ENCODE measurements around the gene KRT35.
A peak's percentile ranks its signal among the peaks of the same experiment; 100 is the strongest.

The KRT35 gene

DNA sequence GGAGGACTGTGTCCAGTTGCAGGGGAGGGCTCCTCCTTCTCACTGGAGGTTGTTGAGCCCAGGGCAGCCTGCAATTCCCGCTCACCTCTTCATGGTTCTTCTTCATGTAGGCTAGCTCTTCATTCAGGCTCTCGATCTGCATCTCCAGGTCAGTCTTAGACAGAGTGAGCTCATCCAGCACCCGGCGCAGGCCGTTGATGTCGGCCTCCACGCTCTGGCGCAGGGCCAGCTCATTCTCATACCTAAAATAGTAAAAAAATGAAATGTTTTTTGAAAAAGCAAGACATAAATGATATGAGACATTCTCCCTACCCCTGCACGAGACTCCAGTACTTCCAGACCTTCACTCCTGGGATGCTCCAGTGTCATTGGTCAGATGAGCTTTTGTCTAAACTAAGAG is 22.3 kb upstream of the KRT35 start (continued):
- no peak for TF ChIP-seq ZNF510 (tag by site-specific recombination; IDR thresholded peaks at IDR 0.05; ENCODE audit: insufficient replicate concordance)
- TF ChIP-seq ZSCAN4 (tag by site-specific recombination; IDR thresholded peaks at IDR 0.05) = no peak
- TF ChIP-seq, protein P1, sequence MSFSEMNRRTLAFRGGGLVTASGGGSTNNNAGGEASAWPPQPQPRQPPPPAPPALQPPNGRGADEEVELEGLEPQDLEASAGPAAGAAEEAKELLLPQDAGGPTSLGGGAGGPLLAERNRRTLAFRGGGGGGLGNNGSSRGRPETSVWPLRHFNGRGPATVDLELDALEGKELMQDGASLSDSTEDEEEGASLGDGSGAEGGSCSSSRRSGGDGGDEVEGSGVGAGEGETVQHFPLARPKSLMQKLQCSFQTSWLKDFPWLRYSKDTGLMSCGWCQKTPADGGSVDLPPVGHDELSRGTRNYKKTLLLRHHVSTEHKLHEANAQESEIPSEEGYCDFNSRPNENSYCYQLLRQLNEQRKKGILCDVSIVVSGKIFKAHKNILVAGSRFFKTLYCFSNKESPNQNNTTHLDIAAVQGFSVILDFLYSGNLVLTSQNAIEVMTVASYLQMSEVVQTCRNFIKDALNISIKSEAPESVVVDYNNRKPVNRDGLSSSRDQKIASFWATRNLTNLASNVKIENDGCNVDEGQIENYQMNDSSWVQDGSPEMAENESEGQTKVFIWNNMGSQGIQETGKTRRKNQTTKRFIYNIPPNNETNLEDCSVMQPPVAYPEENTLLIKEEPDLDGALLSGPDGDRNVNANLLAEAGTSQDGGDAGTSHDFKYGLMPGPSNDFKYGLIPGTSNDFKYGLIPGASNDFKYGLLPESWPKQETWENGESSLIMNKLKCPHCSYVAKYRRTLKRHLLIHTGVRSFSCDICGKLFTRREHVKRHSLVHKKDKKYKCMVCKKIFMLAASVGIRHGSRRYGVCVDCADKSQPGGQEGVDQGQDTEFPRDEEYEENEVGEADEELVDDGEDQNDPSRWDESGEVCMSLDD (tag by site-specific recombination; IDR thresholded peaks at IDR 0.05) = no peak

DNA sequence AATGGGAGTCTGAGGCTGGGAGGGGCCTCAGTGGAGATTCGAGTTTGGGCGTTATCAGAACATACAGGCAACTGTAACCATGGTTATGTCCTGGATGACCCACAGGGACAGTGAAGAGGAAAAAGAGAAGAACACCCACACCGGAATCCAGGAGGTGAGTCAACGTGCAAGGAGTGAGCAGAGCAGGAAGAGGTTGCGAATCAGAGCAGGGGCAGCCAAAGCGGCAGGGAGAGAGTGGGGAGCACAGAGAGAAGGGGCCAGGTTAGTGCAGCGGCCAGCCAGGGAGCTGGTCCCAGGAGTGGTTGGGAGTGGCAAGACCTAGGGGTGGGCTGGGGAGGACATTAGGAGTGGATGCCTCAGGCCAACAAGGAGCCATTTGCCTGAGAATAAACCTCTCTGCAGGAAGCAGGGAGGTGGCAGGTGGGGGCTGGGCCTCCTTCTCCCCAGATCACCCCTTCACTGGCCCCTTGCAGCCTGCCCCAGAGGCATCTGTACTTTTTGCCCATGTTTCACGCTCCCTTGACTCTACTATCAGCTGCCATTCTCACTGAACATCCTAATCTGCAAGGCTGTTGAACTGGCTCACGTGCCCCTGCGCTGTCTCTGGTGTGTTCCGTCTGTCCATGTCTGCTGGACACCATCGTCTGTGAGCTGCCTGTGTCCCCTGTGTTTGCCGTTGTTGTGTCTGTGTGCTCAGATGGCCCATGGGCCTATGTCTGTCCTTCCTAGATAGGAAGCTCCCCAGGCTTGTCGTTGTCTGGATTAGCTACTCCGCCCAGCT is 19.4 kb upstream of the KRT35 start:
- Histone ChIP-seq H3K27ac (ENCODE audit: extremely low read depth, low read depth, low read length) (no peak overlapping the region), H3K4me1 (ENCODE audit: control insufficient read depth, insufficient read depth, low read length) (peaks cover 12% of the 10 kb centered on the region), H3K36me3 (ENCODE audit: control insufficient read depth in 2 of 2, insufficient read depth in 1 of 2, low read length in 2 of 2) (no peaks in the 10 kb centered on the region), H3K4me3 (ENCODE audit: low read depth, low read length) (no peak overlapping the region), H3K9me3 (ENCODE audit: control insufficient read depth, insufficient read depth, low read depth, low read length) (no peaks in the 10 kb centered on the region)
- TF ChIP-seq ZBTB48 (tag by site-specific recombination; IDR thresholded peaks at IDR 0.05) = 0 out of 2 replicates have a peak, but pooled peaks have one; percentile 47
- TF ChIP-seq ZBTB17 (tag by site-specific recombination; IDR thresholded peaks at IDR 0.05) = 0 out of 2 replicates have a peak, but pooled peaks have one; percentile 37
- TF ChIP-seq MEIS1 (CRISPR knock-in tag; IDR thresholded peaks at IDR 0.05; ENCODE audit: borderline replicate concordance) = no peak
- ChIA-PET CTCF (interaction anchor here (0.6 to 1.4 kb wide), 10 partner anchors 10 to 694 kb away, joined by 3 to 9 read pairs (median 4); no protein-coding TSS in a partner anchor), POLR2A (no interaction called here)

- ChIA-PET CTCF (interaction anchor here (0.6 to 1.4 kb wide), 6 partner anchors 13 to 693 kb away, joined by 3 to 7 read pairs (median 4); no protein-coding TSS in a partner anchor), POLR2A (no interaction called here)
- H3K9me3 ChIP-seq (ENCODE audit: control insufficient read depth, insufficient read depth, low read depth, low read length) = no peaks in the 10 kb centered on the region
- peaks cover 7% of the 10 kb centered on the region; the same call in 1 of the 2 replicates for H3K4me1 ChIP-seq (ENCODE audit: control insufficient read depth, insufficient read depth, low read length)
- no peak overlapping the region for H3K4me3 ChIP-seq (ENCODE audit: low read depth, low read length)
- TF ChIP-seq, protein P2, sequence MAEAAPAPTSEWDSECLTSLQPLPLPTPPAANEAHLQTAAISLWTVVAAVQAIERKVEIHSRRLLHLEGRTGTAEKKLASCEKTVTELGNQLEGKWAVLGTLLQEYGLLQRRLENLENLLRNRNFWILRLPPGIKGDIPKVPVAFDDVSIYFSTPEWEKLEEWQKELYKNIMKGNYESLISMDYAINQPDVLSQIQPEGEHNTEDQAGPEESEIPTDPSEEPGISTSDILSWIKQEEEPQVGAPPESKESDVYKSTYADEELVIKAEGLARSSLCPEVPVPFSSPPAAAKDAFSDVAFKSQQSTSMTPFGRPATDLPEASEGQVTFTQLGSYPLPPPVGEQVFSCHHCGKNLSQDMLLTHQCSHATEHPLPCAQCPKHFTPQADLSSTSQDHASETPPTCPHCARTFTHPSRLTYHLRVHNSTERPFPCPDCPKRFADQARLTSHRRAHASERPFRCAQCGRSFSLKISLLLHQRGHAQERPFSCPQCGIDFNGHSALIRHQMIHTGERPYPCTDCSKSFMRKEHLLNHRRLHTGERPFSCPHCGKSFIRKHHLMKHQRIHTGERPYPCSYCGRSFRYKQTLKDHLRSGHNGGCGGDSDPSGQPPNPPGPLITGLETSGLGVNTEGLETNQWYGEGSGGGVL (tag by site-specific recombination; IDR thresholded peaks at IDR 0.05) = no peak
- TF ChIP-seq OVOL3 (tag by site-specific recombination; IDR thresholded peaks at IDR 0.05) (no peak), SP3 (tag by site-specific recombination; IDR thresholded peaks at IDR 0.05) (no peak), GLIS2 (tag by site-specific recombination; IDR thresholded peaks at IDR 0.05) (no peak), ZNF626 (tag by site-specific recombination; IDR thresholded peaks at IDR 0.05) (no peak), SCRT1 (tag by site-specific recombination; IDR thresholded peaks at IDR 0.05; ENCODE audit: borderline replicate concordance) (no peak), ZNF768 (tag by site-specific recombination; IDR thresholded peaks at IDR 0.05) (no peak), KLF1 (tag by site-specific recombination; IDR thresholded peaks at IDR 0.05) (no peak), ZNF133 (tag by site-specific recombination; IDR thresholded peaks at IDR 0.05) (no peak), ZNF585B (tag by site-specific recombination; IDR thresholded peaks at IDR 0.05) (no peak), ZBTB44 (tag by site-specific recombination; IDR thresholded peaks at IDR 0.05) (no peak), GFI1B (tag by site-specific recombination; IDR thresholded peaks at IDR 0.05) (no peak), ZNF514 (tag by site-specific recombination; IDR thresholded peaks at IDR 0.05) (no peak), ZNF521 (tag by site-specific recombination; IDR thresholded peaks at IDR 0.05) (no peak)
- TF ChIP-seq, protein P3, sequence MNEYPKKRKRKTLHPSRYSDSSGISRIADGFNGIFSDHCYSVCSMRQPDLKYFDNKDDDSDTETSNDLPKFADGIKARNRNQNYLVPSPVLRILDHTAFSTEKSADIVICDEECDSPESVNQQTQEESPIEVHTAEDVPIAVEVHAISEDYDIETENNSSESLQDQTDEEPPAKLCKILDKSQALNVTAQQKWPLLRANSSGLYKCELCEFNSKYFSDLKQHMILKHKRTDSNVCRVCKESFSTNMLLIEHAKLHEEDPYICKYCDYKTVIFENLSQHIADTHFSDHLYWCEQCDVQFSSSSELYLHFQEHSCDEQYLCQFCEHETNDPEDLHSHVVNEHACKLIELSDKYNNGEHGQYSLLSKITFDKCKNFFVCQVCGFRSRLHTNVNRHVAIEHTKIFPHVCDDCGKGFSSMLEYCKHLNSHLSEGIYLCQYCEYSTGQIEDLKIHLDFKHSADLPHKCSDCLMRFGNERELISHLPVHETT (tag by site-specific recombination; IDR thresholded peaks at IDR 0.05) = no peak
- TF ChIP-seq, protein P4, sequence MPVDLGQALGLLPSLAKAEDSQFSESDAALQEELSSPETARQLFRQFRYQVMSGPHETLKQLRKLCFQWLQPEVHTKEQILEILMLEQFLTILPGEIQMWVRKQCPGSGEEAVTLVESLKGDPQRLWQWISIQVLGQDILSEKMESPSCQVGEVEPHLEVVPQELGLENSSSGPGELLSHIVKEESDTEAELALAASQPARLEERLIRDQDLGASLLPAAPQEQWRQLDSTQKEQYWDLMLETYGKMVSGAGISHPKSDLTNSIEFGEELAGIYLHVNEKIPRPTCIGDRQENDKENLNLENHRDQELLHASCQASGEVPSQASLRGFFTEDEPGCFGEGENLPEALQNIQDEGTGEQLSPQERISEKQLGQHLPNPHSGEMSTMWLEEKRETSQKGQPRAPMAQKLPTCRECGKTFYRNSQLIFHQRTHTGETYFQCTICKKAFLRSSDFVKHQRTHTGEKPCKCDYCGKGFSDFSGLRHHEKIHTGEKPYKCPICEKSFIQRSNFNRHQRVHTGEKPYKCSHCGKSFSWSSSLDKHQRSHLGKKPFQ (tag by site-specific recombination; IDR thresholded peaks at IDR 0.05) = no peak
- H3K36me3 ChIP-seq (ENCODE audit: control insufficient read depth in 2 of 2, insufficient read depth in 1 of 2, low read length in 2 of 2) = no peaks in the 10 kb centered on the region
- no peak overlapping the region for H3K27ac ChIP-seq (ENCODE audit: extremely low read depth, low read depth, low read length)
Measured at GRCh38 chr17:41499714-41500113, 18.8 kb upstream of the KRT35 start.
